ENCODE measurements around the gene DYSF.
A peak's percentile ranks its signal among the peaks of the same experiment; 100 is the strongest.

Gene DYSF

DNA sequence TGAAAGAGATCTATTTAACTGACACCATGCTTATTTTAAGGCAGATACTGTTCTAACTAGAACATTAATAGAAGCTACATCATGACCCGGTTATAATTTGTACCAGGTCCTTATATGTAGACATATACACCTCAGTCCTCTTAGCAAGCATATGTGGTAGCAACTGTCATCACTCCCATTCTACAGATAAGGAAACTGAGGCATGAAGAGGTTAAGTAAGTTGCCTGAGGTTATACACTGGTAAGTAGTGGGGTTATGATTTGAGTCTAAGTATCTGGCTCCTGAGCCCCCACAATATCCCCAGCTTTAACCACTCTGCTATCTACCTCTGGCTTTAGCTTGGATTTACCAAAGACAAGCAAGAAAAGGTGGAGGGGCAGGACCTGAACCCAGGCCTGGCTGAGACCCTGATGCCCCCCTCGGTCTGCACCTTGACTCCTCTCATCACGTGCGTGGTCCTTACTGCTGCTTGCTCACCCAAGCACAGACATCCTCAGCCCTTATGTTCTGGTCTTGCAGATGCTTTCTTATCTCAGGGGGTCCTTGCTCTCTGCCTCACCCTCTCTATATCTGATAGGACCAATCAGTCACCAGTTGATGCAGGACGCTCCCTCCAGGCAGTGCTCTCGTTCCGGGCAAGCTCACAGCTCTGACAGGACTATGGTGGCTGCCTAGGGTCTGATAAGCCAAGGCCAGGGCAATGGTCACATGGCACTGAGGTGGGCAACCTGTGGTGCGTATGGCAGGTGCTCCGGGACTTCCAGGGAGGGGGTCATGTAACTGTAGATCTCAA lies 4.0 kb downstream of the DYSF start:
- DNase-seq = no peak

DNA sequence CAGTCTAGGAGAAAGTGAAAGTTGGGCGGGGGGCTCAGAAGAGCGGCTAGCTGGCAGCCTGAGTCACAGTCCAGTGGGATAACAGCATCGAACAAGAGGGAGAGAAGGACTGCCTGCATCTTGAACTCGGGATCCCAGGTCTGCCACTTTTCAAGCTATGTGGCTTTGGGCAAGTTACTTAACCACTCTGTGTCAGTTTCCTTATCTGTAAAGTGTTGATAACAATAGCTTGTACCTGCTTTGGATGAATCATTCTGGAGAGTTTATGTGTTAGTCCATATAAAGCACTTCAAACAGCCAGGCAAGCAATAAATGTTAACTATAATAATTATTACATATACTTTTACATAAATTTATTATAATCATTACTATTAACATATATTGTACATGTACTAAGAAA lies 4.6 kb downstream of the DYSF start:
- no peak for DNase-seq

DNA sequence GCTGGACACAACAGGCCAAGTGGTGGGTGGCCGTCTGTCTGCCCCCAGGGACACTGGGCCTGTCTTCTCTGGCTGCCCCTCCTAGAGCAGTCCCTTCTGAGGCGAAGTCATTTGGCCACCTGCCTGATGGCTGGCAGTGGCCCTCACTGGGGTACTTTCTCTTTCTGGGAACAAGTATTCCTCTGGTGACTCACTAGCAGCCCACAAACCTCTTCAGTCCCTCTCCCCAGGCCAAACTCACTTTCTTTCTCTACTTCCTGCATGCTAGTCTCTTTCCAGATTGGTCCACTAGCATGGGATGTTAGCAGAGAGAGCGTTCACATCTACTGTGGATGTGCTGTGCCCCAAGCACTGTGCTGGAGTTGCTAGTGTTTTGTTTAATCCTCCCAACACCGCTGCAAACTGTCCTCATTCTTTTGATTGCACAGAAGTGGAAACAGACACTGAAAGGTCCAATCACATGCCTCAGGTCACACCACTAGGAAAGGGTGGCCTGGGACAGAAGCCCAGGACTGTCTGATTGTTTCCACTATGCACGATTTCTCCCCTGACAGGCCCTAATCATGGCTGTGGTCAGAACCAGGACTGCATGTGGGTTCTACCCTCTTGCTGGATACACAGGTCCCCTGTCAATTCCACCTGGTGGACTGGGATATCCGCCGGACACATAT lies 5.2 kb downstream of the DYSF start:
- DNase-seq = no peak

DNA sequence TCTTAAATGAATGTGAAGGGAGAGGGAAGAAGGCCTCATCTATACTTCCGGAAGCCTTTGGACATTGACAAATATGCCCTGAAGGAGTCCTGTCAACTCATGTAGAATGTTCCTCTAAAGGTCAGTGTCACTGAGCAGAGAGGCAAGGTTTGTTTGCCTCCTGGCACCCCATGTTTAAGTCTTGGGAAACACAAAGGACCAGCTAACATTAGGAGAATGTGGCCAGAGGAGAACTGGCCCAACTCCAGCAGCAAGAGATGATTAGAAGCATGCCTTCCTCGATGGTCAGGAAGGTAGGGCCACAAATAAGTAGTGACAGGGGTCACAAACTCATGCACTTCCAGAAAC lies 5.7 kb downstream of the DYSF start:
- DNase-seq = no peak

DNA sequence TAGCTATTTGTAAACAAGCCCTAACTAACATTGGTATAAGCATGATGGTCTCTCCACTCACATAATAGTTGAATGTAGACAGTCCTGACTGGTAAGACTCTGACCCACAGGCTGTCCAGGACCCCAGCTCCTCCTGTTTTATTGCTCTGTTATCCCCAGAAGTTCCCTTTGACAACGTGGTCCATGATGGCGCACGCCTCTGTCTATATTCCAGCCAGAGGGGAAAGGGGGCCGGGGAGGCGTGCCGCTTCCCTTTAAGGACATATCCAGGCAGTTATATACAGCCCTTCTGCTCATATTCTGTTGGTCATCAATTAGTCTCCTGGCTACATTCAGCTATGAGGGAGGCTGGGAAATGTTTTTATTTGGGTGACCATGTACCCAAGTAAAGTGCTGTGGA lies 6.7 kb downstream of the DYSF start:
- DNase-seq = no peak

DNA sequence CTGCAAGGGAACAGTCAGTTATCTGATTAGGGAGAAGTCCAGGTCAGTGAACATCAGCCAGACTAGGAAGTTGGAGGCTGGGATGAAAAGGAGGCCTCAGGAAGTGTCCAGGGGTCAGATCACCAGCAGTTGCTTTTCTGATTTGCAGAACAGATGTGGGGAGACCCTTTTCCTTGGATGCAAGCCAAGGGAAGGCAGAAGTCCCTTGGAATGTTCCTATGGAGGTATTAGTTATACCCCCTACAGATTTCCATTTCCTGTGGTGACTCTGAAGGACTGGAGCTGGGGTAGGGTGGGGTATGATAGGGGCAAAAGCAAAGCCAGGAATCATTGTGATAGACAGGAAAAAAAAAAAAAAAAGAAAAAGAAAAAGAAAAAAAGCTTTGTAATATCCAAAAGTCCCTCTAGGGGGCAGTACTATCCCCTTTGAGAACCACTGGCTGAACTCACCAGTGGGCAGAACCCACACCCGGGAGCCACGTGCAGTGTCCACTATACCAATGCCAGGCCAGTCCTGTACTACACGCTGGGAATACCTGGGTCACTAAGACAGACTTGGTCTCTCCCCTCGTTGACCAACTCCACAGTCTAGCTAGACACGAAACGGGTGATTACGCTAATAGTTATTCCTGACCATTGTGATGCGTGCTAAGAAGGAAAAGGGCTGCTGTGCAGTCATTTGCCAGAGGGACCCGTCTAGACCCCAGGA lies 7.4 kb downstream of the DYSF start:
- DNase-seq = peak; percentile 55 to 75 (median 60)

DNA sequence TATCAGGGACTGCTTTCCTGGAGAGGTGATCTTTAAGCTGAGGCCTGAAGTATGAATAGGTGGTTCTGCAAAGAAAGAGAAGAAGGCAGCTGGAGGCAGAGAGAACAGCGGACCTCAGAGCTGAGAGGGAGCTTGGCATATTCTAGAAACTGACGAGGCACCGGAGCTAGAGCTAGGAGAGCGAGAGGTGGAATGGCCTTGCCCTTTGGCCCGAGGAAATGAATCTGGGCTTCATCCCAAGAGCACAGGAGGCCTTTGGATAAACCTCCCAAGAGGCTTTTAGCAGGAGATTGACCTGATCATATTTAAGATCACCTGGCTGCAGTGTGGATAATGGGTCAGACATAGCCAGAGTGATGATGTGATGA lies 7.9 kb downstream of the DYSF start:
- DNase-seq = no peak

DNA sequence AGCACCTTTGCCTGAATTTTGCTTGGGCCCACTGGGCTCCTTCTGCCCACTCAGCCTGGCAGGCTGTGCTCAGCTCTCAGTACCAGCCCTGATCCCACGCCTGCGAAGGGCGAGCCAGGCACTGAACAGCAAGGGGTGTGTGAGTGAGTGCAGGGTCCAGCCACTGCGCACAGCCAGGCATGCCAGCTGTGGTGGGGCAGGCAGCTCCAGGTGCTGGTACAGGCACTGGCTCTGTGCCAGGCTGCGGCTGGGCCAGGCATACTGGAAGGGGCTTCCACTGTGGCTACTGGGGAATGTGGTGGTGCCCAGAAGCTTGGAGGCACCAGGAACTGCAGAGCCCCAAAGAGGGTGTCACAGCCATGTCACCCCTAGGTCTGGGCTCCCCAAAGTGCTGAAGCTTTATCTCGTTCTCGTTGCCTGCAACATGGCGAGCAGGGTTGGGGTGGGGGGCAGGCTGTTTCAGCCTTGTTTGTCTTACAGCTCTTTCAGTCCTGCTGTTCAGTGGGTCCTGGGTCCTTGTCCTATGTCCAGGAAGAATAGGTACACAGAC lies 8.8 kb downstream of the DYSF start:
- no peak for DNase-seq

DNA sequence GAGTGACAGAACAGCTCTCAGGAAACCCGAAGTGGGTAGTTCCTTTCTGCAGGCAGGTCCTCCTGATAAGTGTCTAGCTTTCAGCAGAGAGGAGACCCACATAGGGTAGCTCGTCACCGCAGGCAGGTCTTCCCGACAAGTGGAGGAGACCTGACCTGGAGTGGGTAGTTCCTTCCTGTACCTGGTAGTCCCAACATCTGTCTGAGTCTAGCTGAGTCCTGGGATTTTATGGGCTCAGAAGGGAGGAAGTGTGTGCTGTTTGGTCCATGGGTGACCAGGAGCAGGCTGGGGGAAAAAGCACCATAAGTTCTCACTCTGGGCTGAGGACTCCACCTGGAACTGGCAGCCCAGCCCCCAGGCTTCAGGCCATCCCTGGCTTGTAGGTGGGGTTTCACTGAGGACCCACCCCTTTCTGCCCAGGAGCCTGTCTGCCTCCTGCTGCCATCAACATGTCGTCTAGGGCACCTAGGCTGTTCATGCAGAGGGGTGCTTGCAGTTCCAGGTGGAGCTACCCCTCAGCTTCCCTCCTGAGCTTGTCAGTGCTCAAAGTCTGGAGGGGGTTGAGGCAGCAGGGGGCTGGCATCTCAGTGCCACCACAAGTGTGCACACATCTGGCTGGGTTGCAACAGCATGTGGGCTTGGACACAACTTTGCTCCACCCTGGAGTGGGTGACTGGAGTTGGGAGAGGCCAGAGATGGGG lies 9.4 kb downstream of the DYSF start:
- no peak for DNase-seq

DNA sequence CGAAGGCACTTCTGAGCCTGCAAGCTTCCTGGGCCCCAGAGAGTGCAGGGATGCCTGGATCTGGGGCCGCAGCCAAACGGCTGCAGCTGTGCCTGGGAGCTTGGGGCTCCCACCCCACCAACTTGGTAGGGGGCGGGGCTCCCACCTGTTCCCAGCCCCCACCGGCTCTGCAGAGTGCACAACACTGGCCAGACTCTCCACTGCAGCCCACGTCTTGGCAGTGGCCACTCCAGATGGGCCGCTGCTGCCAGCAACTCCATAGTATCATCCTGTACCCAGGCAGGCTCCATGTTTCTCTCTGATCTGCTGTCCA lies 9.9 kb downstream of the DYSF start:
- DNase-seq = no peak

DNA sequence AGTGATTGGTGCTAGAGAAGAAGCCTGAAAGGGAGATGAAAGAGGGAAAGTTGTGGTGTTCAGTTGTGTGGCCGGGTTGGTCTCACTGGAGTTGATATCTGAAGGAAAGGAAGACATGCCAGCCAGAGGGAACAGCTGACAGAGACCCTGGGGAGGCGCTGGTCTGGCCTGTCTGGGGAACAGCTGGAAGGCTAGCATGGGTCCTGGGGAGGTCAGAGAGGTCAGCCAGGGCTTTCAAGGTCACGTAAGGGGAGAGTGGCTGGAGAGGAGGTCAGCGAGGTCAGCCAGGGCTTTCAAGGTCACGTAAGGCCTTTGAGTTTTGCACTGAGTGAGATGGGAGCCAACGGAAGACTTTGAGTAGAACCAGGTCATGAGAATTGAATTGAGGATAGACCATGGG lies 11.0 kb downstream of the DYSF start:
- DNase-seq = no peak

DNA sequence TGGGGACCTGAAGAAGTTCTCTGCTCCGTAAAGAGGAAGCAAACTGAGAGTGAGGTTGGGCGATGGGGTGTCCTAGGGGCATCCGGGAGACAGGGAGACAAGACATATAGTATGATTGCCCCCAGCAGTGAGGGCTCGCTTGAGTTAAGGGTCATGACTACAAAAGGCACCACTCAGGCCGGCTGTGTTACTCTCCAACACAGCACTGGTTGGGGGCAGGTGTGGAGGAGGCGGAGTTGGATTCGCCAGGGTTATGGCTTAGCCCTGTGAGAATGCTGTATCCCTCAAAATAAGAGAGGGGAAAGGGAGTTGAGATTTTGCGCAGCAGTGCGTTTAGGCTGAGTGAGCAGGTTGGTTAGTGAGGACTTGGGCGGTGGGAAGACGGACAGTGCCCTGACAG lies 12.0 kb downstream of the DYSF start:
- DNase-seq = peak in 2 of 4 experiments; percentile 28 to 32

DNA sequence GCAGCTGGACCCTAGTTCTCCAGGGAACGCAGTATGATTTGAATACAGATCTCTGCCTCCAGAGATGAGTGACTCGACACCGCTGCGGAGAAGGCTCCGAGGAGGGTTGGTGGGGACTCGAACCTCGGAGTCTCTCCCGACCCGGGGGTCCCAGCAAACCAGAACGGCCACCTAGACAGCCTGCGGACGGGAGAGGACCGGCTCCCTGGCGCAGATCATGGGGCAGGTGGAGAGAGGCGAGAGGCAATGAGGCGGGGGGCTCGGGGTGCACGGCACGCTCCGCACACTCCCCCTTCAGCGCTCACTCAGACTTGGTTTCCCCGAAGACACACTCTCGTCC lies 12.6 kb downstream of the DYSF start:
- no peak for DNase-seq

DNA sequence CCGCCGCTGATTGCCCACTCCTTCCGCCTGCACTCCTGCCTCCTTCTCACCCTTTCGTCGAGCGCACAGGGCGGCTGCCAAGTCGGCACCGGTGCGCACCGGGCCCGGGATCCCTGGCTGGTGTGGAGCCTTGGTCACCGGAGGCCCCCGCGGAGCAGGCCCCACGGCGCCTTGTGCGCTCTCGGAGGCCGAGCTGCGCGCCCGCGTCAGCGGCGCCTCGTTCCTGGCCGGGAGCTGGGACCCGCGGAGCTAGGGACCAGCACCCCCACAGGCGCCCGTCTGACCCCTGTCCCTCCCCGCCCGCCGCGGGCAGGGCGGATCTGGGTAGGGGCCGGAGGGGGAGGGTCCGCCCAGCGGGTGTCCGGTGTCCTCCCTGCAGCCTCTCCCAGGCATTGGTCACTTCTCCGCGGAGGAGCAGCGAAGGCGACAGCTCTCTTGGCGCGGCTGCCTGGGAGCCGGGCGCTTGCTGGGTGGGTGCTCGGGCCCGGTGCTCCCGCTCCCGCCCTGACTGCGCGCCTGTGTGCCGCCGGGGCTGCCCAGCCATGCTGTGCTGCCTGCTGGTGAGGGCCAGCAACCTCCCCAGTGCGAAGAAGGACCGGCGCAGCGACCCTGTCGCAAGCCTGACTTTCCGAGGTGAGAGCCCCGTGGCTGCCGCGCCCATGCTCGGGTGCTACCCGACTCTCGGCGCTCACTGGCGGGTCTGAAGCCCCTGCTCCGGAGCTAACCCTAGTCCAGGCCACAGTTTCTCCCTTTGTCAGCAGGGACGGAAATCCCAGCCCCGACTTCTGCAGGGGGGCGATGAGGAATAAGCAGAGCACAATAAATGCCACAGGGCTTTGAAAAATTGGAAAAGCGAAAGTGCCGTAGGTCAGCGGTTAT lies 13.2 kb downstream of the DYSF start:
- DNase-seq = peak in 3 of 4 experiments; percentile 44 to 65 (median 55)

DNA sequence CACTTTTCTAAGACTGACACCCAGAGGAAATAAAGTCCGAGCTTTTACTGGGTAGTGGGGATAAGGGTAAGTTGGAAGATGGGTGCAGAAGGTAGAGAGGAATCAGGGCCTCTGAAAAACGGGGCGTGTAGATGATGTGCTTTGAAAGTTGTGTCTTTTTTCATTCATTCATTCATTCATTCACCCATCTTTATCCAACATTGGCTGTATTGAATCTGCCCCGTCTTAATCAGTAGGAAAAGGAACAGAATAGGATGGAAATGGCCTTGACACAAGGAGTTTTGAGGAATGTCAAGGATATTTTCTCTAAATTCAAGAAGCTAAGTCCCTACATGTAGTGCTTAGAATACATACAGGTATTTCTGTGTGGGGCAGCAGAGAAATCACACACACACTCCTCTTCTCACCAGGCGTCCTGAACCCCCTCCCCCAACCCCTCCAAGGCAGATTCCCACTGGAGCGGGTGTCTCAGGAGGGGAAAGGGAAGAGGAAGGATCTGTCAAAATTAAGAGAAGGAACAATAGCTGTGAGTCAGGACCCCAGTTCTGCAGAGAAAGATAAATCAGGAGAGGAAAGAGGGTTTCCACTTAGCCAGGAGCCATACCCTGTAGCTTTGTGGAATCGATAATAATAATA lies 13.9 kb downstream of the DYSF start:
- no peak for DNase-seq

DNA sequence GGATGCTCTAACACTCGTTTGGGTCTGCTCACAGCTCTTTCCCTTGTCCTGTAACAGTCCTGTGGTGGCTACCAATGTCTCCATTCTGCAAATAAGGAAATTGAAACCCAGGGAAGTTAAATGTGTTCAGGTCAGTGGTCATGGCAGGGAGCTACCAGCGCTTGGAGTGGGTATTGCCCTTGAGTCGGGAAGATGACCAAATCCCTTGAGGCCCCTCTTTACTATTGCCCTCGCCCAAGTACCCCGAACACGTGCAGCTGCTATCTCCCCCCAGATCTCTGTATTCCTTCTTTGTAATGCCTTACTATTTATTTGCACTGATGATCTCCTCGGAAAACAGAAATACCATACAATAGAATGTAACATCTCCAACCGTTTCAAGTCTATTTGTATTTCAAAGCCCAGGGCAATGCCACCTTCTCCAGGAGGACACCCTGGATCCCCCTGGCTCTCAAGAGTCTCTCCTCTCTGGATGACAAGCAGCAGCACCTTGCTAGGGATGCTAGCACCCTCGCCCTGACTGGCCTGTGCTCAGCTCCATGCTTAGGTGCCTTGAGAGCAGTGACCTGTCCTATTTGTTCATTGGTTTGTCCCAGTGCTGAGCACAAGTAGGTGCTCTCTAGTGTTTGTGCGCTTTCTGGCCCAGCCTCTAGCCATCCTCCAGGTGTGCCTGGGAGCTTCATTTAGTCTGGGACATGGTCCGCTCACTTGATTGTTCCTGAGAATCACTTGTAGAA lies 15.1 kb downstream of the DYSF start:
- DNase-seq = no peak

DNA sequence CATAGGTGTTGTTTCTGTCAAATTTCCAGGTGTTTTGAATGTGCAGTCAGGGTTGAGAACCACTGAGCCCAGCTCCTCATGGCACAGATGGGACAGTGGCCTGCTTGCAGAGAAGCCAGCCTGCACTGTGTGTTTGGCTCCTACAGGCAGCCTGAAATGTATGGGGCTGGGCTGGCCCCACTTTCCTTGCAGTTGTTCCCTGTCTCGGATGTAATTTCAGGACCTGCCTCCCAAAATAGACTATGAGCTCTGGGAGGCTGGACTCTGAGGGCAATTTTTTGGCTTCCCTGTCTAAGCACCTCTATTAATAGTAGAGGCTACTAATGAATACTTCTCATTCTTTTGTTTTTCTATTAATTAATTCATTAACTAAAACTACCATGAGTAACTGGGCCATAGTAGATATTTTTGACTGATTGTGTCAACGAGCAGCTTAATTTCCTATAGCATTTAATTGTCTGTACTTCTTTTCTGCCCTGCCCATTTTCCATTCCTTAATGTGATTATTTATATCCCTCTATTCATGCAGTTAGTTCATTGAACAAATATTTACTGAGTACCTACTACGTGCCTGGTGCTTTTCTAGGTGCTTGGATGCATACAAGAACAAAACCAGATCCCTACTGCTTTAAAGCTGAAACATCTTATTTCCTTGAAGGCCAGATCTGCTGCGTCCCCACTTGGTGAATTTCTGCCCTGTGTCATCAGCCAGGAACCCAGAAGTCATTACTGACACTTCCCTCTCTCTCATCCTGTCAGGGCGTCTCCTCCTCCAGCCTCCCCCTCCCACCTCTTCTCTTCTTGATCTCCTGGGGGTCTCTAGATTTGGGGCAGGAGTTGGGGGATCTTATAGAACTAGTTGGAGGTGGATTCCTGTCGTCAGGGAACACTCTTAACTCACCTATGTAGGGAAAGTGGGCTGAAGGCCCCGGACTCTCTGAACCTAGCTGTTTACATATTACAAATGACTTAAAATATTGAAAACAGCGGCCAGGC lies 16.3 kb downstream of the DYSF start:
- peak in 3 of 4 experiments; percentile 32 to 45 (median 38) for DNase-seq

DNA sequence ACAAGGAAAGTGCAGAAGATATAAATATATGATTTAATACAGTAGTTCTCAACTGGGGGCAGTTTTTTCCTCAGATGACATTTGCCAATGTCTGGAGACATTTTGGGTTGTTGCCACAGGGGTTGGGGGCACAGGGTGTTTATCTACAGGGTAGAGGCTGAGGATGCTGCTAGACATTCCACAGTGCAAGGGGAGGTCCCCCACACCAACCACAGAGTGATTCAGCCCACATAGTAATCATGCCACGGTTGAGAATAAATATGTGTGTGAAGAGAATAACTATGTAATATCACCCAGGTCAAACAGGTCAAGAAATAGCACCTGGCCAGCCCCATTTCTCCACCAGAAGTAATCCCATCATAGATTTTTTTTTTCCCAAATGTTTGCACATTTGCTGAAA lies 17.9 kb downstream of the DYSF start:
- no peak for DNase-seq

DNA sequence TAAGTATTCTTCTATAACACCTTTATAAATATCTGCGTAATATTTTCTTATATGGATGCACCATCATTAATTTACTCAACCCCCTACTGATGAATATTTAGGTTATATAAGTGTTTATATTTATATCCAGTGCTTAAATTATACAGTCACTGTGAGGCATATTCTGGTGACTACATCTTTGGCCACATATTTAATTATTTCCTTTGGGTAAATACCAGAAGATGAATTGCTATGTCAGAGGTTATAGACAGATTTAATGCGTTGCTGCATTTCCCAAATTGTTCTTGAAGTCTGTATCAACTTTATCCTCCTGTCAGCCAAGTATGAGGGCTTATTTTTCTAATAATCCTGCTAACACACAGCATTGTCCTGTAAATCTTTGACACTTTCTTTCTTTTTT lies 18.7 kb downstream of the DYSF start:
- no peak for DNase-seq

Measured in suppressor macrophage (primary cell).